ENCODE measurements around the gene ARL5A. TPM values are rescaled to one million over a fixed set of nuclear protein-coding genes. Genes with fewer than 3 reads are reported as not detected.

ARL5A gene
- total and polyA plus RNA-seq, 9 of the 15 experiments (the other 6 are each of a cell fraction or from before 2014, with no cell fraction given) = 16.3 to 117 (median 88.4) TPM

- TF ChIP-seq CUX1 (CRISPR knock-in tag; IDR thresholded peaks at IDR 0.05) (no peak), EHMT2 (IDR thresholded peaks at IDR 0.05) (peak; percentile 63), TAL1 (IDR thresholded peaks at IDR 0.05) (peak; percentile 87), MTA2 (IDR thresholded peaks at IDR 0.05; ENCODE audit: low read depth) (peak; percentile 72), ZMIZ1 (IDR thresholded peaks at IDR 0.05; ENCODE audit: low read depth in 2 of 2, low read length in 2 of 2) (peak in 1 of 2 experiments; percentile 75; a peak in 2 of 4 replicates), TOE1 (IDR thresholded peaks at IDR 0.05; ENCODE audit: borderline replicate concordance) (0 out of 2 replicates have a peak, but pooled peaks have one; percentile 16), TOE1 (CRISPR knock-in tag; IDR thresholded peaks at IDR 0.05; ENCODE audit: borderline replicate concordance, low read depth) (no peak), HMBOX1 (IDR thresholded peaks at IDR 0.05) (peak; percentile 84), BCOR (IDR thresholded peaks at IDR 0.05) (no peak), PBX2 (CRISPR knock-in tag; IDR thresholded peaks at IDR 0.05; ENCODE audit: low read depth) (no peak), PBX2 (tag; conservative IDR thresholded peaks at IDR 0.05; ENCODE audit: low read depth) (peak; percentile 71), STAT5A (IDR thresholded peaks at IDR 0.05; ENCODE audit: borderline replicate concordance, low read length) (peak; percentile 73), PHB2 (IDR thresholded peaks at IDR 0.05; ENCODE audit: low read depth) (peak; percentile 65; the same call in 1 of the 2 replicates), NR2C1 (IDR thresholded peaks at IDR 0.05) (no peak), NR2C1 (tag; IDR thresholded peaks at IDR 0.05) (peak; percentile 71)
These were observed 12.3 kb downstream of the ARL5A start (continued) for GRCh38 chr2:151815821-151816489.

Measured in K562 (cell line).